Panc1 (cell line): ENCODE measurements around the gene NCK1. TPM values are rescaled to one million over a fixed set of nuclear protein-coding genes. Genes with fewer than 3 reads are reported as not detected.
"Not testable (repeated sequence)": the region's sequence is repeated elsewhere in the genome, so short reads cannot be mapped to it uniquely, and the experiment has no call there.

Experiments
- ATAC-seq: fragments of 200-7000 bp; cut with Tn5 transposase; 2 replicates; pipeline ENCODE4 v1.9.1; 2020; ENCODE audit warnings: mild to moderate bottlenecking, moderate library complexity
- BruUV-seq: library from RNA; stranded (reverse); fragments of 400-500 nt; replicated peaks from 2 replicates; lab custom pipeline; 2021; lab: Mats Ljungman, UMichigan
- CTCF ChIA-PET: fragments of 300-600 bp; sonication (Branson Sonifier 250); formaldehyde crosslinking; loops from one replicate; lab custom pipeline; 2022; ENCODE audit warnings: antibody characterized with exemption; lab: Charles Lee
- POLR2A ChIA-PET: fragments of 300-600 bp; sonication (Branson Sonifier 250); formaldehyde crosslinking; loops from one replicate; lab custom pipeline; 2022; ENCODE audit warnings: antibody characterized with exemption; lab: Charles Lee
- DNase-seq: peaks from one replicate; pipeline ENCODE4 v3.0.0-alpha.2; 2010; ENCODE audit warnings: low read depth, low spot score
- H3K27ac ChIP-seq: 2 replicates; pipeline ENCODE4 v1.5.1; 2011; ENCODE audit warnings: mild to moderate bottlenecking, low read length, inconsistent platforms
- H3K27me3 ChIP-seq: fragments of 200-500 bp; sonication (Bioruptor generic); 2 replicates; pipeline ENCODE4 v1.6.0; 2014; ENCODE audit warnings: low read length, inconsistent platforms; ENCODE audit not compliant: control insufficient read depth, insufficient read depth
- H3K36me3 ChIP-seq: fragments of 200-500 bp; sonication (Bioruptor generic); 2 replicates; pipeline ENCODE4 v1.5.1; 2014; ENCODE audit warnings: inconsistent platforms, mild to moderate bottlenecking, low read length, moderate library complexity; ENCODE audit not compliant: control insufficient read depth, insufficient read depth
- H3K4me1 ChIP-seq: 2 replicates; pipeline ENCODE4 v1.5.1; 2011; ENCODE audit warnings: inconsistent platforms, mild to moderate bottlenecking, low read length, moderate library complexity; ENCODE audit not compliant: control insufficient read depth, insufficient read depth
- H3K4me3 ChIP-seq, 2 experiments: 2 replicates each; pipeline ENCODE4 v1.5.1; 2011 to 2012; ENCODE audit warnings: low read depth in 2 of 2, low read length in 2 of 2, mild to moderate bottlenecking in 2 of 2, inconsistent platforms in 1 of 2, moderate library complexity in 1 of 2
- H3K9me3 ChIP-seq: fragments of 200-500 bp; sonication (Bioruptor generic); 2 replicates; pipeline ENCODE4 v1.5.1; 2014; ENCODE audit warnings: low read depth, mild to moderate bottlenecking, inconsistent platforms, low read length, moderate library complexity; ENCODE audit not compliant: control insufficient read depth, insufficient read depth
- POLR2AphosphoS5 ChIP-seq: IDR thresholded peaks from 2 replicates; pipeline ENCODE4 v1.6.1; 2012; ENCODE audit warnings: mild to moderate bottlenecking, low read depth, low read length, moderate library complexity
- SIN3A ChIP-seq: IDR thresholded peaks from 2 replicates; pipeline ENCODE4 v1.6.1; 2012; ENCODE audit warnings: low read depth, mild to moderate bottlenecking, low read length, moderate library complexity, borderline replicate concordance; ENCODE audit not compliant: insufficient read depth
- TCF7L2 ChIP-seq: IDR thresholded peaks from 2 replicates; pipeline ENCODE4 v1.6.1; 2011; ENCODE audit warnings: mild to moderate bottlenecking, low read depth, low read length, inconsistent platforms
- in situ Hi-C: cut with HindIII; loops from 2 replicates; pipeline ENCODE4 v1.10.0; 2016; ENCODE audit warnings: low sequenced_read_pairs, low pct_unique_long_range_greater_than_20kb
- intact Hi-C: fragments of 100-400 bp; cut with micrococcal nuclease; formaldehyde crosslinking; loops from one replicate; pipeline ENCODE4 v1.10.0; 2022; ENCODE audit not compliant: unreplicated experiment
- total RNA-seq: library from RNA; stranded (reverse); gene quantifications from one replicate; pipeline ENCODE4 v1.2.1, GENCODE V29; 2021; ENCODE audit not compliant: unreplicated experiment
- TF ChIP-seq, protein P1 (sequence below): fragments of 450-650 bp; IDR thresholded peaks from 2 replicates; pipeline ENCODE4 v1.5.1; 2017; ENCODE audit warnings: mild to moderate bottlenecking
- TF ChIP-seq, protein P2 (sequence below), 2 experiments: IDR thresholded peaks; 2 replicates each; pipeline ENCODE4 v1.6.1; 2011 to 2012; ENCODE audit warnings: low read depth in 2 of 2, control low read depth in 1 of 2, low read length in 1 of 2, mild to moderate bottlenecking in 1 of 2, moderate library complexity in 1 of 2; ENCODE audit not compliant: insufficient read depth in 1 of 2

Gene NCK1
- total RNA-seq, 1 experiment from 2014 or later, result 43.5 TPM

DNA sequence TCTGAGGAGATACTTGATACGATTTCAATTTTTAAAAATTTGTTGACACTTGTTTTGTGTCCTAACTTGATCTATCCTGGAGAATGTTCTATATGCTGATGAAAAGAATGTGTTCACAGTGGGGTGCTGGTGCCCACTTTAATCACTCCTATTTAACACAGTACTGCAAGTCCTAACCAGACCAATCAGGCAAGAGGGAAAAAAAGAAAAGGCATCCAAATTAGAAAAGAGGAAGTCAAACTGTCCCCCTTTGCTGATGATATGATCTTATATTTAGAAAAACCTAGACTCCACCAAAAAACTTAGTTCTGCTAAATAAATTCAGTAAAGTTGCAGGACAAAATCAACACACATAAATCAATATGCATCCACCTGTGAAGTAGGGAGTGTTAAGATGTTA, 40.5 kb downstream of the NCK1 start:
- POLR2A ChIA-PET, H3K27me3 ChIP-seq, in situ Hi-C loops, H3K36me3 ChIP-seq, BruUV-seq, H3K27ac ChIP-seq, intact Hi-C loops, H3K4me3 ChIP-seq, CTCF ChIA-PET, ATAC-seq, H3K4me1 ChIP-seq, DNase-seq, H3K9me3 ChIP-seq: not testable (repeated sequence)

DNA sequence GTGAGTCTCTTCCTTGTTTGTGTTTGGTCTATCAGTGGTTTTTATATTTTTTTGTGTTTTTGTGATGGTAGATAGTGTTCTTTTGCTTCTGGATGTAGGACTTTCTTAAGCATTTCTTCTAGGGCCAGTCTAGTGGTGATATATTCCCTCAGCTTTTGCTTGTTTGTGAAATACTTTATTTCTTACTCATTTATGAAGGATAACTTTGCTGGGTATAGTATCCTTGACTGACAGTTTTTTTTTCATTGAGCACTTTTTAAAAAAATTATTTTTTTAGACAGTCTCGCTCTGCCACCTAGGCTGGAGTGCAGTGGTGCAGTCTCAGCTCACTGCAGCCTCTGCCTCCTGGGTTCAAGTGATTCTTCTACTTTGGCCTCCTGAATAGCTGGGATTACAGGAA, 41.9 kb downstream of the NCK1 start:
- in situ Hi-C loops (no loop called here), intact Hi-C loops (no loop called here)
- Histone ChIP-seq H3K27me3 (no peaks in the 10 kb centered on the region), H3K27ac (no peak overlapping the region), H3K36me3 (no peaks in the 10 kb centered on the region), H3K4me3 (no peak overlapping the region), H3K9me3 (peaks cover 3% of the 10 kb centered on the region; the same call in 1 of the 2 replicates), H3K4me1 (no peaks in the 10 kb centered on the region)
- ChIA-PET CTCF (no interaction called here), POLR2A (no interaction called here)
- TF ChIP-seq TCF7L2 (no peak), POLR2AphosphoS5 (no peak), SIN3A (no peak)
- TF ChIP-seq, protein P1, sequence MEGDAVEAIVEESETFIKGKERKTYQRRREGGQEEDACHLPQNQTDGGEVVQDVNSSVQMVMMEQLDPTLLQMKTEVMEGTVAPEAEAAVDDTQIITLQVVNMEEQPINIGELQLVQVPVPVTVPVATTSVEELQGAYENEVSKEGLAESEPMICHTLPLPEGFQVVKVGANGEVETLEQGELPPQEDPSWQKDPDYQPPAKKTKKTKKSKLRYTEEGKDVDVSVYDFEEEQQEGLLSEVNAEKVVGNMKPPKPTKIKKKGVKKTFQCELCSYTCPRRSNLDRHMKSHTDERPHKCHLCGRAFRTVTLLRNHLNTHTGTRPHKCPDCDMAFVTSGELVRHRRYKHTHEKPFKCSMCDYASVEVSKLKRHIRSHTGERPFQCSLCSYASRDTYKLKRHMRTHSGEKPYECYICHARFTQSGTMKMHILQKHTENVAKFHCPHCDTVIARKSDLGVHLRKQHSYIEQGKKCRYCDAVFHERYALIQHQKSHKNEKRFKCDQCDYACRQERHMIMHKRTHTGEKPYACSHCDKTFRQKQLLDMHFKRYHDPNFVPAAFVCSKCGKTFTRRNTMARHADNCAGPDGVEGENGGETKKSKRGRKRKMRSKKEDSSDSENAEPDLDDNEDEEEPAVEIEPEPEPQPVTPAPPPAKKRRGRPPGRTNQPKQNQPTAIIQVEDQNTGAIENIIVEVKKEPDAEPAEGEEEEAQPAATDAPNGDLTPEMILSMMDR, result no peak
- TF ChIP-seq, protein P2, sequence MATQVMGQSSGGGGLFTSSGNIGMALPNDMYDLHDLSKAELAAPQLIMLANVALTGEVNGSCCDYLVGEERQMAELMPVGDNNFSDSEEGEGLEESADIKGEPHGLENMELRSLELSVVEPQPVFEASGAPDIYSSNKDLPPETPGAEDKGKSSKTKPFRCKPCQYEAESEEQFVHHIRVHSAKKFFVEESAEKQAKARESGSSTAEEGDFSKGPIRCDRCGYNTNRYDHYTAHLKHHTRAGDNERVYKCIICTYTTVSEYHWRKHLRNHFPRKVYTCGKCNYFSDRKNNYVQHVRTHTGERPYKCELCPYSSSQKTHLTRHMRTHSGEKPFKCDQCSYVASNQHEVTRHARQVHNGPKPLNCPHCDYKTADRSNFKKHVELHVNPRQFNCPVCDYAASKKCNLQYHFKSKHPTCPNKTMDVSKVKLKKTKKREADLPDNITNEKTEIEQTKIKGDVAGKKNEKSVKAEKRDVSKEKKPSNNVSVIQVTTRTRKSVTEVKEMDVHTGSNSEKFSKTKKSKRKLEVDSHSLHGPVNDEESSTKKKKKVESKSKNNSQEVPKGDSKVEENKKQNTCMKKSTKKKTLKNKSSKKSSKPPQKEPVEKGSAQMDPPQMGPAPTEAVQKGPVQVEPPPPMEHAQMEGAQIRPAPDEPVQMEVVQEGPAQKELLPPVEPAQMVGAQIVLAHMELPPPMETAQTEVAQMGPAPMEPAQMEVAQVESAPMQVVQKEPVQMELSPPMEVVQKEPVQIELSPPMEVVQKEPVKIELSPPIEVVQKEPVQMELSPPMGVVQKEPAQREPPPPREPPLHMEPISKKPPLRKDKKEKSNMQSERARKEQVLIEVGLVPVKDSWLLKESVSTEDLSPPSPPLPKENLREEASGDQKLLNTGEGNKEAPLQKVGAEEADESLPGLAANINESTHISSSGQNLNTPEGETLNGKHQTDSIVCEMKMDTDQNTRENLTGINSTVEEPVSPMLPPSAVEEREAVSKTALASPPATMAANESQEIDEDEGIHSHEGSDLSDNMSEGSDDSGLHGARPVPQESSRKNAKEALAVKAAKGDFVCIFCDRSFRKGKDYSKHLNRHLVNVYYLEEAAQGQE (IDR thresholded peaks at IDR 0.05; ENCODE audit: insufficient read depth in 1 of 2, low read depth in 2 of 2, low read length in 1 of 2), result no peak
- DNase-seq (no peak), ATAC-seq (no peak)
- BruUV-seq, result no TSS peak

DNA sequence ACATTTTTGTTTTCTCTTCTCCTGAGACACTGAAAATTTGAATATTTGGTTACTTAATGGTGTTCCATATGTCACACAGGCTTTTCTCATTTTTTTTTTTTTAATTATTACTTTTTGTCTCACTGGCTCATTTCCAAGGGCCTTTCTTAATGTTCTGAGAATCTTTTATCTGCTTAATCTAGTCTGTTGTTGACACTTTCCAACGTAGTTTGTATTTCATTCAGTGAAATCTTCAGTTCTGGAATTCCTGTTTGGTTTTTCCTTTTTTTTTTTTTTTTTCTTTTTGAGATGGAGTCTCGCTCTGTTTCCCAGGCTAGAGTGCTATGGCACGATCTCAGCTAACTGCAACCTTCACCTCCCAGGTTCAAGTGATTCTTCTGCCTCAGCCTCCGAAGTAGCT, 42.7 kb downstream of the NCK1 start:
- in situ Hi-C loops, result no loop called here
- Histone ChIP-seq H3K27ac (no peak overlapping the region), H3K4me1 (no peaks in the 10 kb centered on the region), H3K9me3 (peaks cover 7% of the 10 kb centered on the region; the same call in 1 of the 2 replicates), H3K36me3 (no peaks in the 10 kb centered on the region), H3K27me3 (no peaks in the 10 kb centered on the region), H3K4me3 (no peak overlapping the region)
- ChIA-PET CTCF (no interaction called here), POLR2A (no interaction called here)
- ATAC-seq (no peak), DNase-seq (no peak)
- TF ChIP-seq, protein P2 (IDR thresholded peaks at IDR 0.05; ENCODE audit: insufficient read depth in 1 of 2, low read depth in 2 of 2, low read length in 1 of 2), result no peak
- TF ChIP-seq POLR2AphosphoS5 (no peak), SIN3A (no peak), TCF7L2 (no peak)
- TF ChIP-seq, protein P1, result no peak
- BruUV-seq, result no TSS peak
- intact Hi-C loops, result no loop called here
